RWPE1 (cell line): Measurements from ENCODE around the gene ULK3.
A peak's percentile ranks its signal among the peaks of the same experiment; 100 is the strongest.

ENCODE experiments used
- CTCF ChIA-PET: fragments of 350-600 bp; sonication (Branson Sonifier 250); formaldehyde crosslinking; extraction: SDS; loops from one replicate; lab custom pipeline; 2021; lab: Yijun Ruan, JAX
- POLR2A ChIA-PET: fragments of 400-600 bp; formaldehyde crosslinking; extraction: SDS; loops from one replicate; lab custom pipeline; 2020; ENCODE audit warnings: antibody characterized with exemption; ENCODE audit not compliant: low non-redundant PET; lab: Yijun Ruan, JAX
- DNase-seq: peaks from one replicate; pipeline ENCODE4 v3.0.0; 2012; ENCODE audit warnings: low spot score
- H3K27ac ChIP-seq: fragments of 450-650 bp; 2 replicates; pipeline ENCODE4 v1.5.1; 2017
- TF ChIP-seq, protein P1 (sequence below): fragments of 450-650 bp; conservative IDR thresholded peaks from 2 replicates; pipeline ENCODE4 v1.5.1; 2017; ENCODE audit warnings: low read depth, mild to moderate bottlenecking

ULK3 gene

DNA sequence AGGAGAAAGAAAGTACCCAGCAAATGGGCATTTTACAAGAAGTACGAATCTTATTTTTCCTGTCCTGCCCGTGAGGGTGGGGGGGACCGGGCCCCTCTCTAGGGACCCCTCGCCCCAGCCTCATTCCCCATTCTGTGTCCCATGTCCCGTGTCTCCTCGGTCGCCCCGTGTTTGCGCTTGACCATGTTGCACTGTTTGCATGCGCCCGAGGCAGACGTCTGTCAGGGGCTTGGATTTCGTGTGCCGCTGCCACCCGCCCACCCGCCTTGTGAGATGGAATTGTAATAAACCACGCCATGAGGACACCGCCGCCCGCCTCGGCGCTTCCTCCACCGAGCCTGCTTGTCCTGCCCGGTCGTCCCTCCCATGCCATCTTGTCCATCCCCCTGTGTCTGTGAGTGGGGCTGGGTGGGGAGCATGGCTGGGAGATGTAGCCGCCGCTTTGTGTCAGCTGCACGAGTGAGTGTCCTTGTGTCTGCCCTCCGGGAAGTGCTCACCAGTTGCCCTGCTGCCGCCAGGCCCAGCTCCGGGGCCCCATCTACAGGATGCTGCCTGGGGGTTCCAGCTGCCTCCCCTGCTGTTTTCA is 40.0 kb downstream of the ULK3 start:
- H3K27ac ChIP-seq = peak overlapping the region; percentile 46
- CTCF ChIA-PET = interaction anchor here (1.2 kb wide), 1 partner anchor 32 kb away, joined by 4 read pairs; no protein-coding TSS in a partner anchor
- POLR2A ChIA-PET = no interaction called here
- no peak for DNase-seq
- TF ChIP-seq, protein P1, sequence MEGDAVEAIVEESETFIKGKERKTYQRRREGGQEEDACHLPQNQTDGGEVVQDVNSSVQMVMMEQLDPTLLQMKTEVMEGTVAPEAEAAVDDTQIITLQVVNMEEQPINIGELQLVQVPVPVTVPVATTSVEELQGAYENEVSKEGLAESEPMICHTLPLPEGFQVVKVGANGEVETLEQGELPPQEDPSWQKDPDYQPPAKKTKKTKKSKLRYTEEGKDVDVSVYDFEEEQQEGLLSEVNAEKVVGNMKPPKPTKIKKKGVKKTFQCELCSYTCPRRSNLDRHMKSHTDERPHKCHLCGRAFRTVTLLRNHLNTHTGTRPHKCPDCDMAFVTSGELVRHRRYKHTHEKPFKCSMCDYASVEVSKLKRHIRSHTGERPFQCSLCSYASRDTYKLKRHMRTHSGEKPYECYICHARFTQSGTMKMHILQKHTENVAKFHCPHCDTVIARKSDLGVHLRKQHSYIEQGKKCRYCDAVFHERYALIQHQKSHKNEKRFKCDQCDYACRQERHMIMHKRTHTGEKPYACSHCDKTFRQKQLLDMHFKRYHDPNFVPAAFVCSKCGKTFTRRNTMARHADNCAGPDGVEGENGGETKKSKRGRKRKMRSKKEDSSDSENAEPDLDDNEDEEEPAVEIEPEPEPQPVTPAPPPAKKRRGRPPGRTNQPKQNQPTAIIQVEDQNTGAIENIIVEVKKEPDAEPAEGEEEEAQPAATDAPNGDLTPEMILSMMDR = no peak

DNA sequence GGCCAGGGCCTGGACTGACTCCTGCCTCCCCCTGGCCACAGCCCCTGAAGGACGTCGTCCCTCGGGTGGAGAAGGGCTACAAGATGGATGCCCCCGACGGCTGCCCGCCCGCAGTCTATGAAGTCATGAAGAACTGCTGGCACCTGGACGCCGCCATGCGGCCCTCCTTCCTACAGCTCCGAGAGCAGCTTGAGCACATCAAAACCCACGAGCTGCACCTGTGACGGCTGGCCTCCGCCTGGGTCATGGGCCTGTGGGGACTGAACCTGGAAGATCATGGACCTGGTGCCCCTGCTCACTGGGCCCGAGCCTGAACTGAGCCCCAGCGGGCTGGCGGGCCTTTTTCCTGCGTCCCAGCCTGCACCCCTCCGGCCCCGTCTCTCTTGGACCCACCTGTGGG is 40.7 kb downstream of the ULK3 start:
- DNase-seq = no peak
- POLR2A ChIA-PET = no interaction called here
- H3K27ac ChIP-seq = peak overlapping the region; percentile 93
- CTCF ChIA-PET = interaction anchor here (1.2 kb wide), 1 partner anchor 32 kb away, joined by 4 read pairs; no protein-coding TSS in a partner anchor
- TF ChIP-seq, protein P1 = no peak

DNA sequence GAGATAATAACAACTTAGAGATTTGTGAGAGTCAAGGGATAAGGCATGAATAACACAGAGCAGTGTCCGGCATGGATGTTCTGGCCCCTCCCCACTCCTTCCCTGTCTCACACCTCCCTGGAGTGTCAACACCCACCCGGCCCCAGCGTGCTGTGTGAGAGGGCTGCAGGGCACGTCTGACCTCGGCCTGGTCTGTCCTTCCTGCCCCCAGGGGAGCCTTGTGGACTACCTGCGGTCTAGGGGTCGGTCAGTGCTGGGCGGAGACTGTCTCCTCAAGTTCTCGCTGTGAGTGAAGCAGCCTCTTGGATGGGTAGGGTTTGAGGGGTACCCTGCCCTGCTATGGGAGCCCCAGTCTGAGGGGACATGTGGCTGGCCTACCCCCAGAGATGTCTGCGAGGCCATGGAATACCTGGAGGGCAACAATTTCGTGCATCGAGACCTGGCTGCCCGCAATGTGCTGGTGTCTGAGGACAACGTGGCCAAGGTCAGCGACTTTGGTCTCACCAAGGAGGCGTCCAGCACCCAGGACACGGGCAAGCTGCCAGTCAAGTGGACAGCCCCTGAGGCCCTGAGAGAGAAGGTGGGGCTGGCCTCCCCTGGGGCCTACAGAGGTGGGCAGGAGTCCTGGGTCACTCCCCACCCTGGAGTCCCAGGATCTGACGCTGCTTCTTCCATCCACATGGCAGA is 41.5 kb downstream of the ULK3 start:
- peak overlapping the region; percentile 93 for H3K27ac ChIP-seq
- TF ChIP-seq, protein P1 = no peak
- no peak for DNase-seq
- ChIA-PET CTCF (interaction anchor here (0.8 to 2.6 kb wide), 5 partner anchors 14 to 180 kb away, joined by 3 to 43 read pairs (median 4); partner anchors contain the start of gene CSK), POLR2A (no interaction called here)

DNA sequence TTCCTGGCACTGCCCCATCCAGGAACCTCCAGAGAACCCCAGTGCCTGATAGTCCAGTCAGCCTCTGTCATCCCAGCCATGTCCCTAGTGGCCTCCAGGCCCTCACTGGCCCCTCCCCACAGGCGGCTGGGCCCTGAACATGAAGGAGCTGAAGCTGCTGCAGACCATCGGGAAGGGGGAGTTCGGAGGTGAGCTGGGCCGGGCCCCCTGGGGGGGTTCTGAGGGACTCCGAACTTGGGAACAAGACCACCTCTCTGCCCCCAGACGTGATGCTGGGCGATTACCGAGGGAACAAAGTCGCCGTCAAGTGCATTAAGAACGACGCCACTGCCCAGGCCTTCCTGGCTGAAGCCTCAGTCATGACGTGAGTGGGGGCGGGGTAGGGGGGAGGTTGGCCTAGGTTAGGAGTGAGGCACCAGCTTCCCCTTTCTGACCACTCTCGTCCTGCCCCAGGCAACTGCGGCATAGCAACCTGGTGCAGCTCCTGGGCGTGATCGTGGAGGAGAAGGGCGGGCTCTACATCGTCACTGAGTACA is 42.3 kb downstream of the ULK3 start:
- ChIA-PET CTCF (interaction anchor here (0.7 to 2.6 kb wide), 6 partner anchors 14 to 179 kb away, joined by 3 to 43 read pairs (median 4); partner anchors contain the start of gene CSK), POLR2A (no interaction called here)
- DNase-seq = no peak
- peak overlapping the region; percentile 93 for H3K27ac ChIP-seq
- TF ChIP-seq, protein P1 = 0 out of 2 replicates have a peak, but pooled peaks have one; percentile 17

DNA sequence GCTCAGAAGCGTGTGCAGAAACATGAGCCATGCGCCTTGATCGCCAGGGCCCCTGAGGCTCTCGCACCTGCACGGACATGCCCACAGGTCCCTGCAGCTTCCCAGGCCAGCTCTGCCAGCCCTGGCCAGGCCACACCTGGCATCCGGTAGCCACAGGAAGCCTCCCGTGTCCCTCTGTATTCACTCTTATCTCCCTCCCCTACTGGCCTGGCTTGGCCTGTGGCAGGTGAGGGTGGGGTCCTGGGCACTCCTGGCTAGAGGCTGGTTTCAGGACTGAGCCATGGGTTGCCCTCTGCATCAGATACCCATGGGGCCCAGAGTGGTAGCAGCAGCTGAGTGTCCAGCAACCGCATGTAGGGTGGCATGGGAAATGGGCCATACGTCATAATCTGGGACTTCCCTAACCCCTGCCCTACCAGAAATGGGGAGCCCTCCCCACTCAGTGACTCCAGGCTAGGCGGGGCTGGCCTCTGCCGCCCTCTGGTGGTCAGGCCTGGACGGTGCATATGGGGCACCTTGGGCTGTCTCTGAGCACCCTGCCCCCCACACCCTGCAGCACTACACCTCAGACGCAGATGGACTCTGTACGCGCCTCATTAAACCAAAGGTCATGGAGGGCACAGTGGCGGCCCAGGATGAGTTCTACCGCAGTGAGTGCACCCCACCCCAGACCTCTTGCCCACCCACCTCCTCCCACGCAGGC is 42.9 kb downstream of the ULK3 start:
- H3K27ac ChIP-seq = peak overlapping the region; percentile 93
- ChIA-PET CTCF (interaction anchor here (0.7 to 2.6 kb wide), 13 partner anchors 8 to 165 kb away, joined by 3 to 43 read pairs (median 4); partner anchors contain the start of gene CSK), POLR2A (no interaction called here)
- peak; percentile 98 for DNase-seq
- TF ChIP-seq, protein P1 = peak; percentile 98

DNA sequence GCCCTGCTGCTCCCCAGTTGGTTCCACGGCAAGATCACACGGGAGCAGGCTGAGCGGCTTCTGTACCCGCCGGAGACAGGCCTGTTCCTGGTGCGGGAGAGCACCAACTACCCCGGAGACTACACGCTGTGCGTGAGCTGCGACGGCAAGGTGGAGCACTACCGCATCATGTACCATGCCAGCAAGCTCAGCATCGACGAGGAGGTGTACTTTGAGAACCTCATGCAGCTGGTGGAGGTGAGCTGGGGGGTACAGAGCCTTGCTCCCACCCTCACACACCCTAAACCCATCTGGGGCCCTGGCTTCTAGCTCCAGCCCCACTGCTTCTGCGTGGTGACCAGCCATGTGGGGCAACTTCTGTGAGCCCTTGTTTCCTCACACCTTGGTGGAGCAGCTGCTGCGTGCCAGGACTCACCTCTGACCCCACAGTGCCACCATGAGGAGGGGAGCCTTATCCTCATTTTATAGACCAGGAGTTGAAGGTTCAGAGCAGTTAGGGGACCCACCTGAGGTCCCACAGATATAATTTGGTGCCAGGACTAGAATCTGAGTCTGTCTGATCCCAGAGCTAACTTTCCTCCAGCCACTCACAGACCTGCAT is 43.6 kb downstream of the ULK3 start:
- ChIA-PET POLR2A (no interaction called here), CTCF (interaction anchor here (0.6 to 2.6 kb wide), 12 partner anchors 9 to 167 kb away, joined by 3 to 43 read pairs (median 4); partner anchors contain the start of gene CSK)

More for the DNA sequence above, 43.6 kb downstream of the ULK3 start:
- peak overlapping the region; percentile 93 for H3K27ac ChIP-seq
- no peak for DNase-seq
- TF ChIP-seq, protein P1 = no peak
